ENCODE data around the gene PLEKHM1.

GRCh38 chr17:45409659-45410076 is 80.9 kb downstream of the PLEKHM1 start:
- TF ChIP-seq CTCF (IDR thresholded peaks at IDR 0.05; ENCODE audit: low read depth, low read length, missing input control) = no peak
- TF ChIP-seq SP1 (IDR thresholded peaks at IDR 0.05) = no peak
- TF ChIP-seq GABPA (IDR thresholded peaks at IDR 0.05 in 1 of 2, conservative IDR thresholded peaks at IDR 0.05 in 1 of 2) = no peak
- TF ChIP-seq JUND (IDR thresholded peaks at IDR 0.05) = no peak
- TF ChIP-seq, protein P1, sequence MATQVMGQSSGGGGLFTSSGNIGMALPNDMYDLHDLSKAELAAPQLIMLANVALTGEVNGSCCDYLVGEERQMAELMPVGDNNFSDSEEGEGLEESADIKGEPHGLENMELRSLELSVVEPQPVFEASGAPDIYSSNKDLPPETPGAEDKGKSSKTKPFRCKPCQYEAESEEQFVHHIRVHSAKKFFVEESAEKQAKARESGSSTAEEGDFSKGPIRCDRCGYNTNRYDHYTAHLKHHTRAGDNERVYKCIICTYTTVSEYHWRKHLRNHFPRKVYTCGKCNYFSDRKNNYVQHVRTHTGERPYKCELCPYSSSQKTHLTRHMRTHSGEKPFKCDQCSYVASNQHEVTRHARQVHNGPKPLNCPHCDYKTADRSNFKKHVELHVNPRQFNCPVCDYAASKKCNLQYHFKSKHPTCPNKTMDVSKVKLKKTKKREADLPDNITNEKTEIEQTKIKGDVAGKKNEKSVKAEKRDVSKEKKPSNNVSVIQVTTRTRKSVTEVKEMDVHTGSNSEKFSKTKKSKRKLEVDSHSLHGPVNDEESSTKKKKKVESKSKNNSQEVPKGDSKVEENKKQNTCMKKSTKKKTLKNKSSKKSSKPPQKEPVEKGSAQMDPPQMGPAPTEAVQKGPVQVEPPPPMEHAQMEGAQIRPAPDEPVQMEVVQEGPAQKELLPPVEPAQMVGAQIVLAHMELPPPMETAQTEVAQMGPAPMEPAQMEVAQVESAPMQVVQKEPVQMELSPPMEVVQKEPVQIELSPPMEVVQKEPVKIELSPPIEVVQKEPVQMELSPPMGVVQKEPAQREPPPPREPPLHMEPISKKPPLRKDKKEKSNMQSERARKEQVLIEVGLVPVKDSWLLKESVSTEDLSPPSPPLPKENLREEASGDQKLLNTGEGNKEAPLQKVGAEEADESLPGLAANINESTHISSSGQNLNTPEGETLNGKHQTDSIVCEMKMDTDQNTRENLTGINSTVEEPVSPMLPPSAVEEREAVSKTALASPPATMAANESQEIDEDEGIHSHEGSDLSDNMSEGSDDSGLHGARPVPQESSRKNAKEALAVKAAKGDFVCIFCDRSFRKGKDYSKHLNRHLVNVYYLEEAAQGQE (IDR thresholded peaks at IDR 0.05) = no peak
- no peak for TF ChIP-seq MAX (IDR thresholded peaks at IDR 0.05)
- no peak for TF ChIP-seq ATF3 (IDR thresholded peaks at IDR 0.05)
- no peak for TF ChIP-seq EGR1 (IDR thresholded peaks at IDR 0.05; ENCODE audit: low read depth in 2 of 2)
- no peak for TF ChIP-seq FOXA1 (IDR thresholded peaks at IDR 0.05)
- TF ChIP-seq RAD21 (IDR thresholded peaks at IDR 0.05) = no peak
- TF ChIP-seq HNF4A (conservative IDR thresholded peaks at IDR 0.05) = no peak
- no peak for TF ChIP-seq TAF1 (conservative IDR thresholded peaks at IDR 0.05)
- TF ChIP-seq RXRA (IDR thresholded peaks at IDR 0.05) = no peak
